ENCODE measurements around the gene RABGEF1. TPM values are rescaled to one million over a fixed set of nuclear protein-coding genes. Genes with fewer than 3 reads are reported as not detected.
"Not testable (repeated sequence)": the region's sequence is repeated elsewhere in the genome, so short reads cannot be mapped to it uniquely, and the experiment has no call there.

The RABGEF1 gene
- total RNA-seq, 3 donors from 2014 or later (not counting 1 experiment from before 2014, with no cell fraction given): 26.1 to 38.1 (median 31.7) TPM

DNA sequence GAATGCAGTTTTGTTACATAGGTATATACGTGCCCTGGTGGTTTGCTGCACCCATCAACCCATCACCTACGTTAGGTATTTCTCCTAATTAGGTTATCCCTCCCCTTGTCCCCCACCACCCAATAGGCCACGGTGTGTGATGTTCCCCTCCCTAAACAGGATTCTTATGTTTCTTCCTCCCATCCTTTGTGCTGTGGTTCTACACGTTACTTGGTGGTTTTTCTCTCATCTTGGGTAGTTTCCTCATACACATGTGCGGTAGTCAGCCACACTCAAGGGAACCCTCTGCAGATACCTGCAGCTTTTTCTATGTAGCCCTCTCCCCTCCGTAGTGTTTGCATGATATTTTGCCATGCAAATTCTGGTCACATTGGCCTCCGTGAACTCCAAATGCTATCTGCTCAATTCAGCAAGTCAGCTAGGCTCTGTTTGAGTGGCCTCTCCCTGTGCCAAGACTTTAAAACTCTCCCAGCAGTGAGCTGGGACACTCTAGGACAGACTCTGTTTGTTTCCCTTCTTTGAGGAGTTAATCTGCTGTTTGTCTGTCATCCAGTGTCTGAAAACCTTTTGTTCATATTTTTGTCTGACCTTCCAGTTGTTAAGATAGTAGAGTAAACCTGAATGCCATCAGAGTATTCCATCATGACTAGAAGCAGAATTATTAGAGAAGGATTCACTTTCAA is 41.0 kb downstream of the RABGEF1 start:
- Histone ChIP-seq H3K36me3 (ENCODE audit: control insufficient read depth, insufficient read depth, low read length) (peaks cover 43% of the 10 kb centered on the region), H3K9me3 (ENCODE audit: control insufficient read depth, insufficient read depth, low read length) (no peaks in the 10 kb centered on the region), H3K4me1 (ENCODE audit: control insufficient read depth, insufficient read depth, low read length) (peaks cover 3% of the 10 kb centered on the region), H3K4me3 (ENCODE audit: low read length) (no peak overlapping the region), H3K27ac (ENCODE audit: low read length) (no peak overlapping the region), H3K27me3 (ENCODE audit: control insufficient read depth, insufficient read depth, low read length) (no peaks in the 10 kb centered on the region)
- Mint-ChIP-seq H3K9me3 (no peaks in the 10 kb centered on the region), H3K27me3 (ENCODE audit: low read depth in 2 of 2) (no peaks in the 10 kb centered on the region), H3K4me3 (no peak overlapping the region), H3K27ac (peak overlapping the region; percentile 12 to 39), H3K4me1 (peaks cover 5 to 6% of the 10 kb centered on the region in 2 donors), H3K36me3 (peaks cover 7% of the 10 kb centered on the region)
- TF ChIP-seq, protein P1, sequence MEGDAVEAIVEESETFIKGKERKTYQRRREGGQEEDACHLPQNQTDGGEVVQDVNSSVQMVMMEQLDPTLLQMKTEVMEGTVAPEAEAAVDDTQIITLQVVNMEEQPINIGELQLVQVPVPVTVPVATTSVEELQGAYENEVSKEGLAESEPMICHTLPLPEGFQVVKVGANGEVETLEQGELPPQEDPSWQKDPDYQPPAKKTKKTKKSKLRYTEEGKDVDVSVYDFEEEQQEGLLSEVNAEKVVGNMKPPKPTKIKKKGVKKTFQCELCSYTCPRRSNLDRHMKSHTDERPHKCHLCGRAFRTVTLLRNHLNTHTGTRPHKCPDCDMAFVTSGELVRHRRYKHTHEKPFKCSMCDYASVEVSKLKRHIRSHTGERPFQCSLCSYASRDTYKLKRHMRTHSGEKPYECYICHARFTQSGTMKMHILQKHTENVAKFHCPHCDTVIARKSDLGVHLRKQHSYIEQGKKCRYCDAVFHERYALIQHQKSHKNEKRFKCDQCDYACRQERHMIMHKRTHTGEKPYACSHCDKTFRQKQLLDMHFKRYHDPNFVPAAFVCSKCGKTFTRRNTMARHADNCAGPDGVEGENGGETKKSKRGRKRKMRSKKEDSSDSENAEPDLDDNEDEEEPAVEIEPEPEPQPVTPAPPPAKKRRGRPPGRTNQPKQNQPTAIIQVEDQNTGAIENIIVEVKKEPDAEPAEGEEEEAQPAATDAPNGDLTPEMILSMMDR (IDR thresholded peaks at IDR 0.05): no peak
- intact Hi-C loops (cut with micrococcal nuclease): no loop called here
- no peak for DNase-seq
- ATAC-seq: peak in 1 of 3 donors; percentile 53
- WGBS (ENCODE audit: insufficient coverage): 59% methylated on average over 7 of the region's 7 CpGs

DNA sequence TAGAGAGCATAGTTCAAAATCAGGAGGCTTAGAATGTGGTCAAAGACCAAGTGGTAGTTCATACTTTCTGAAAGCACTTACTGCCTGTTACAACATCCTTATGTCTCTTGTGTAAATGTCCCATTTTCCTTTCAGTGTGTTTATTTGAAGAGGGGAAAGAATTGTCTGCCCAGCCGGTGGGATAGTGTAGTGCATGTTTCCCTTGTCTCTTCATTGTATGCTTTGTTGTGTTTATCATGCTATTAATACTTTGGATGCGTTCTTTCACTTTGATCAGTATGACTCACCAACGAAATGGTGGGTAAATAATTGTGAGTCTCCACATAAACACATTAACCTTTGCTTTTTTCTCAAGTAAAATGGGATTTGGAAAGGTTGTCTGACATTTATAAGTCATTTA is 42.3 kb downstream of the RABGEF1 start:
- peak overlapping the region in 1 of 2 donors; percentile 14 for H3K27ac Mint-ChIP-seq
- no CpG with 5 or more reads among the region's 3 CpGs for WGBS (ENCODE audit: insufficient coverage)
- intact Hi-C loops (cut with micrococcal nuclease); H3K27me3 Mint-ChIP-seq (ENCODE audit: low read depth in 2 of 2); DNase-seq; H3K4me1 Mint-ChIP-seq; H3K27ac ChIP-seq (ENCODE audit: low read length); H3K4me3 Mint-ChIP-seq; H3K4me3 ChIP-seq (ENCODE audit: low read length); H3K9me3 ChIP-seq (ENCODE audit: control insufficient read depth, insufficient read depth, low read length); H3K4me1 ChIP-seq (ENCODE audit: control insufficient read depth, insufficient read depth, low read length); H3K36me3 Mint-ChIP-seq; H3K27me3 ChIP-seq (ENCODE audit: control insufficient read depth, insufficient read depth, low read length); H3K9me3 Mint-ChIP-seq; ATAC-seq: not testable (repeated sequence)
- H3K36me3 ChIP-seq (ENCODE audit: control insufficient read depth, insufficient read depth, low read length): peaks cover 43% of the 10 kb centered on the region

DNA sequence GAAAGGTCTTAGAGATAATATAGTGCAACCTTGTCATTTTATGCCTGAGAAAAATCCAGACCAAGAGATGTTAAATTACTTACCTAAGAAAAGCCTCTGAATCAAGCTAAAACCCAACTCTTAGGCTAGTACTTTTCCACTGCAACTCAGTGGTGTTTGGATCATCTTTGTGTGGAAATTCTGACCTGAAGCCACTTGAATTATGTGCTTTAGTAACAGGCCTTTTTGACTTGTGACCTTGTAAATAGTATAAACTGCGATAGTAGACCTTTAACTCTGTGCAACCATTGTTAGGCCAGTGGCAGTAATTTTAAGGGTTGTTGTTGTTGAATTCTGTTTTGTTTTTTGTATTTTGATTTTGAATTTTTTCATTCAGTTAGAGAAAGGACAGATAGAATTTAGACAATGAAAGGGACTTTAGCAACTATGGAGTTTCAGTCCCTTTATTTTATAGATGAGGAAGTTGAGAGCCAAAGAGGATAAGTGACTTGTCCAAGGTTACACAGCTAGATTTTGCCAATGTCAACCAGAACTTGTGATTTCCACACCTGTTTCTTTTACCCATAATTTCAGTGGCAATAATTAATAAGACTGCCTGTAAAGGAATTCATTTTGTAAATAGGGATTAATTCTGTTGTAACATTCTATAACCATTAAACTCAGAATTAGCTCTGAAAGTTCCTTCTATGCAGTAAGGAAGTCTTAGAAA is 43.5 kb downstream of the RABGEF1 start:
- 92% methylated on average over 1 of the region's 1 CpG for WGBS (ENCODE audit: insufficient coverage)
- intact Hi-C loops (cut with micrococcal nuclease); H3K27me3 ChIP-seq (ENCODE audit: control insufficient read depth, insufficient read depth, low read length); H3K4me1 Mint-ChIP-seq; H3K9me3 ChIP-seq (ENCODE audit: control insufficient read depth, insufficient read depth, low read length); H3K4me3 ChIP-seq (ENCODE audit: low read length); H3K36me3 Mint-ChIP-seq; H3K9me3 Mint-ChIP-seq; H3K4me3 Mint-ChIP-seq; H3K27ac ChIP-seq (ENCODE audit: low read length); DNase-seq; ATAC-seq; H3K4me1 ChIP-seq (ENCODE audit: control insufficient read depth, insufficient read depth, low read length); H3K27me3 Mint-ChIP-seq (ENCODE audit: low read depth in 2 of 2): not testable (repeated sequence)
- peak overlapping the region in 1 of 2 donors; percentile 54 for H3K27ac Mint-ChIP-seq
- peaks cover 37% of the 10 kb centered on the region for H3K36me3 ChIP-seq (ENCODE audit: control insufficient read depth, insufficient read depth, low read length)

DNA sequence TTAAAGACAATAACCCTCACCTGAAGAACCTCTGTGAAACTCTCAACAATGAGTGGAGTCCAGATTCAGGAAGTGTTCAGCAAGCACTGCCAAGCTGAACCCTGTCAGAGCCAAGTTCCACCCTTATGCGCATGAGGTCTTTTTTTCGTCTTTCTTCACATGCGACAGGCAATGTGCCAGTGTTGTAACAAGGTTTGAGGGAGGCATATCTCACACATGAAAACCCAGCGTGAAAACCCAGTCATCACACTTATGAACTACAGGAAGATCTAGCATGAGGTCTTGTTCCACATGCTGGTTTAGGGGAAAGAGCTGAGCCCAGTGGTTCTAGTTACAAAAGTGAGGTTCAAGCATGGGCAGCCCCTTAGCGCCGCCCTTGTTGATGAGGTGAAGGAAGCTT is 49.7 kb downstream of the RABGEF1 start:
- no peaks in the 10 kb centered on the region for H3K9me3 Mint-ChIP-seq
- DNase-seq: peak in 1 of 2 donors; percentile 38

More for the DNA sequence above, 49.7 kb downstream of the RABGEF1 start:
- TF ChIP-seq, protein P1 (IDR thresholded peaks at IDR 0.05): no peak
- Mint-ChIP-seq H3K27me3 (ENCODE audit: low read depth in 2 of 2) (no peaks in the 10 kb centered on the region), H3K4me3 (peak overlapping the region; percentile 80), H3K4me1 (peaks cover 25 to 35% of the 10 kb centered on the region in 2 donors), H3K36me3 (no peaks in the 10 kb centered on the region), H3K27ac (peak overlapping the region; percentile 76 to 87)
- Histone ChIP-seq H3K36me3 (ENCODE audit: control insufficient read depth, insufficient read depth, low read length) (peaks cover 23% of the 10 kb centered on the region), H3K9me3 (ENCODE audit: control insufficient read depth, insufficient read depth, low read length) (no peaks in the 10 kb centered on the region), H3K4me1 (ENCODE audit: control insufficient read depth, insufficient read depth, low read length) (peaks cover 13% of the 10 kb centered on the region), H3K27me3 (ENCODE audit: control insufficient read depth, insufficient read depth, low read length) (no peaks in the 10 kb centered on the region), H3K27ac (ENCODE audit: low read length) (peak overlapping the region; percentile 24), H3K4me3 (ENCODE audit: low read length) (no peak overlapping the region)
- peak; percentile 79 to 88 (median 81) for ATAC-seq
- intact Hi-C loops (cut with micrococcal nuclease): no loop called here
- 81% methylated on average over 5 of the region's 6 CpGs for WGBS (ENCODE audit: insufficient coverage)

All from natural killer cell (primary cell).